GM21423 (cell line): Measurements from ENCODE around the gene RUNX2.

ENCODE experiments used
- ATAC-seq: cut with Tn5 transposase; IDR thresholded peaks from one replicate; pipeline ENCODE4 v1.9.1; 2021; ENCODE audit warnings: mild to moderate bottlenecking, moderate library complexity; ENCODE audit not compliant: unreplicated experiment

RUNX2 gene

GRCh38 chr6:45689926-45690615, 361.9 kb downstream of the RUNX2 start:
- ATAC-seq: no peak

GRCh38 chr6:45690846-45691245, 362.7 kb downstream of the RUNX2 start:
- no peak for ATAC-seq

GRCh38 chr6:45691426-45691825, 363.3 kb downstream of the RUNX2 start:
- no peak for ATAC-seq

GRCh38 chr6:45692021-45692420, 363.9 kb downstream of the RUNX2 start:
- no peak for ATAC-seq

GRCh38 chr6:45696738-45697137, 368.6 kb downstream of the RUNX2 start:
- no peak for ATAC-seq

GRCh38 chr6:45697605-45698004, 369.5 kb downstream of the RUNX2 start:
- no peak for ATAC-seq

- no peak for ATAC-seq
These were observed 369.9 kb downstream of the RUNX2 start for GRCh38 chr6:45698046-45698445.

GRCh38 chr6:45699663-45700062, 371.5 kb downstream of the RUNX2 start:
- ATAC-seq: no peak

GRCh38 chr6:45702849-45703739, 375.0 kb downstream of the RUNX2 start:
- ATAC-seq: no peak

GRCh38 chr6:45704056-45704800, 376.1 kb downstream of the RUNX2 start:
- ATAC-seq: no peak

- ATAC-seq: no peak
These were observed 377.2 kb downstream of the RUNX2 start for GRCh38 chr6:45705137-45705855.

- no peak for ATAC-seq
These were observed 378.2 kb downstream of the RUNX2 start for GRCh38 chr6:45706319-45706718.

GRCh38 chr6:45707176-45707575, 379.0 kb downstream of the RUNX2 start:
- no peak for ATAC-seq

- peak; percentile 50 for ATAC-seq
These were observed 381.7 kb downstream of the RUNX2 start for GRCh38 chr6:45709781-45710220.

- peak; percentile 72 for ATAC-seq
These were observed 382.2 kb downstream of the RUNX2 start for GRCh38 chr6:45710304-45710821.

GRCh38 chr6:45712076-45712475, 383.9 kb downstream of the RUNX2 start:
- no peak for ATAC-seq

- no peak for ATAC-seq
These were observed 384.7 kb downstream of the RUNX2 start for GRCh38 chr6:45712786-45713185.
